Uterus (tissue), 2 donors: ENCODE measurements around the gene PIWIL4.

Source experiments
- POLR2A ChIP-seq, 2 donors: fragments of 450-650 bp; IDR thresholded peaks; one replicate each; pipeline ENCODE4 v1.6.1; 2016; ENCODE audit warnings: antibody characterized with exemption in 2 of 2, mild to moderate bottlenecking in 1 of 2, moderate library complexity in 1 of 2
- TF ChIP-seq, protein P1 (sequence below), 4 experiments: fragments of 200-600 bp in 2 of 4; fragments of 450-650 bp in 2 of 4; sonication (generic) in 2 of 4; IDR thresholded peaks; one replicate each; pipeline ENCODE4 v1.5.1; 2016 to 2019; ENCODE audit warnings: antibody characterized with exemption in 4 of 4, mild to moderate bottlenecking in 2 of 4, moderate library complexity in 1 of 4

DNA sequence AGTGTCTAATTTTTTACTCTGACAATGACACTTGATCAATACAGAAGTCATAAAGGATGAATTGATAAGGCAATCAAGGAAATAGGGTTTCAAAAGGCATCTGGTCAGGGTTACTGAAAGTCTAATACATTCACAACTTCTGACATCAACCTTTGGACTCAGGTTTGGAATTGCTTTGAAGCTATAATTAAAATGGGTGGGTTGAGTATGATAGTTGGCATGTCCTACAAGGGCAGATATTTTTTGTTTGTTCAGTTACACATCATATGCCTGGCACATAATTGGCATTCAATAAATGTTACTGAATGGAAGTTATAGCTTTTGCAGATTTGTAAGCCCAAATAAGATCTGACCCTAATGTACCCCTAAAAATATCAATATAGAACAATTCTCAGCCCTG is 30.8 kb upstream of the PIWIL4 start:
- no peak for TF ChIP-seq POLR2A (IDR thresholded peaks at IDR 0.05)
- TF ChIP-seq, protein P1, sequence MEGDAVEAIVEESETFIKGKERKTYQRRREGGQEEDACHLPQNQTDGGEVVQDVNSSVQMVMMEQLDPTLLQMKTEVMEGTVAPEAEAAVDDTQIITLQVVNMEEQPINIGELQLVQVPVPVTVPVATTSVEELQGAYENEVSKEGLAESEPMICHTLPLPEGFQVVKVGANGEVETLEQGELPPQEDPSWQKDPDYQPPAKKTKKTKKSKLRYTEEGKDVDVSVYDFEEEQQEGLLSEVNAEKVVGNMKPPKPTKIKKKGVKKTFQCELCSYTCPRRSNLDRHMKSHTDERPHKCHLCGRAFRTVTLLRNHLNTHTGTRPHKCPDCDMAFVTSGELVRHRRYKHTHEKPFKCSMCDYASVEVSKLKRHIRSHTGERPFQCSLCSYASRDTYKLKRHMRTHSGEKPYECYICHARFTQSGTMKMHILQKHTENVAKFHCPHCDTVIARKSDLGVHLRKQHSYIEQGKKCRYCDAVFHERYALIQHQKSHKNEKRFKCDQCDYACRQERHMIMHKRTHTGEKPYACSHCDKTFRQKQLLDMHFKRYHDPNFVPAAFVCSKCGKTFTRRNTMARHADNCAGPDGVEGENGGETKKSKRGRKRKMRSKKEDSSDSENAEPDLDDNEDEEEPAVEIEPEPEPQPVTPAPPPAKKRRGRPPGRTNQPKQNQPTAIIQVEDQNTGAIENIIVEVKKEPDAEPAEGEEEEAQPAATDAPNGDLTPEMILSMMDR (IDR thresholded peaks at IDR 0.05) = no peak
